Neuronal stem cell (in vitro differentiated cells): ENCODE measurements around the gene KAZN.

Experiments used
- DNase-seq: peaks from one replicate; pipeline ENCODE4 v3.0.0-alpha.2; 2013; ENCODE audit warnings: low spot score
- H2AFZ ChIP-seq: one replicate; pipeline ENCODE4 v1.6.1; 2013; ENCODE audit warnings: mild to moderate bottlenecking, low read length, inconsistent platforms
- H2AK5ac ChIP-seq: 2 replicates; pipeline ENCODE4 v1.6.1; 2013; ENCODE audit warnings: low read depth, mild to moderate bottlenecking, inconsistent platforms, low read length, moderate library complexity, mixed read lengths
- H2BK120ac ChIP-seq: 2 replicates; pipeline ENCODE4 v1.6.1; 2013; ENCODE audit warnings: low read depth, mild to moderate bottlenecking, inconsistent platforms, low read length, moderate library complexity, mixed read lengths
- H2BK12ac ChIP-seq: one replicate; pipeline ENCODE4 v1.6.1; 2013; ENCODE audit warnings: low read length, inconsistent platforms
- H2BK15ac ChIP-seq: 2 replicates; pipeline ENCODE4 v1.6.1; 2013; ENCODE audit warnings: mild to moderate bottlenecking, low read length, inconsistent platforms, mixed read lengths
- H2BK5ac ChIP-seq: one replicate; pipeline ENCODE4 v1.6.1; 2013; ENCODE audit warnings: inconsistent platforms, mild to moderate bottlenecking, low read length, moderate library complexity
- H3K14ac ChIP-seq: one replicate; pipeline ENCODE4 v1.6.1; 2013; ENCODE audit warnings: low read length, inconsistent platforms
- H3K18ac ChIP-seq: 2 replicates; pipeline ENCODE4 v1.6.1; 2013; ENCODE audit warnings: low read length, inconsistent platforms
- H3K23ac ChIP-seq: 2 replicates; pipeline ENCODE4 v1.6.1; 2013; ENCODE audit warnings: low read depth, mild to moderate bottlenecking, mixed read lengths, low read length, inconsistent platforms; ENCODE audit not compliant: poor library complexity
- H3K27ac ChIP-seq: replicated peaks from 3 replicates; pipeline ENCODE4 v1.5.1; 2013; ENCODE audit warnings: low read length, inconsistent platforms
- H3K27me3 ChIP-seq, 3 experiments: 2 replicates each; pipeline ENCODE4 v1.6.1; 2013; ENCODE audit warnings: low read length in 3 of 3, mild to moderate bottlenecking in 2 of 3, inconsistent platforms in 1 of 3, low read depth in 1 of 3, mixed read lengths in 1 of 3, moderate library complexity in 1 of 3; ENCODE audit not compliant: control insufficient read depth in 3 of 3, insufficient read depth in 3 of 3
- H3K36me3 ChIP-seq, 2 donors: replicated peaks in 1 of 2; 2 replicates each; pipeline ENCODE4 v1.6.1; 2013; ENCODE audit warnings: low read length in 2 of 2; ENCODE audit not compliant: control insufficient read depth in 2 of 2, insufficient read depth in 2 of 2
- H3K4ac ChIP-seq: 2 replicates; pipeline ENCODE4 v1.6.1; 2013; ENCODE audit warnings: inconsistent platforms, mild to moderate bottlenecking, low read length, moderate library complexity
- H3K4me1 ChIP-seq, 2 donors: 1 replicate in 1 of 2; 2 replicates in 1 of 2; pipeline ENCODE4 v1.6.1; 2013; ENCODE audit warnings: low read length in 2 of 2, low read depth in 1 of 2; ENCODE audit not compliant: control insufficient read depth in 2 of 2, insufficient read depth in 1 of 2
- H3K4me2 ChIP-seq: one replicate; pipeline ENCODE4 v1.6.1; 2013; ENCODE audit warnings: mild to moderate bottlenecking, low read length, inconsistent platforms; ENCODE audit not compliant: insufficient read depth, poor library complexity, severe bottlenecking
- H3K4me3 ChIP-seq, 2 donors: 2 replicates each; pipeline ENCODE4 v1.5.1; 2013; ENCODE audit warnings: low read length in 2 of 2, mild to moderate bottlenecking in 2 of 2, inconsistent platforms in 1 of 2, moderate library complexity in 1 of 2
- H3K79me1 ChIP-seq: one replicate; pipeline ENCODE4 v1.6.1; 2013; ENCODE audit warnings: low read depth, mild to moderate bottlenecking, inconsistent platforms, low read length, moderate library complexity
- H3K9ac ChIP-seq: one replicate; pipeline ENCODE4 v1.6.1; 2013; ENCODE audit warnings: mild to moderate bottlenecking, low read depth, low read length, inconsistent platforms; ENCODE audit not compliant: poor library complexity
- H3K9me3 ChIP-seq, 2 donors: replicated peaks in 1 of 2; 2 replicates each; pipeline versions ENCODE3 to v1.6.1; 2013; ENCODE audit warnings: low read length in 2 of 2, mild to moderate bottlenecking in 2 of 2, inconsistent platforms in 1 of 2, low read depth in 1 of 2, mixed read lengths in 1 of 2, moderate library complexity in 1 of 2; ENCODE audit not compliant: control insufficient read depth in 2 of 2, insufficient read depth in 1 of 2
- H4K8ac ChIP-seq: one replicate; pipeline ENCODE4 v1.6.1; 2013; ENCODE audit warnings: low read depth, mild to moderate bottlenecking, inconsistent platforms, low read length, moderate library complexity
- H4K91ac ChIP-seq: one replicate; pipeline ENCODE4 v1.6.1; 2013; ENCODE audit warnings: low read length, low read depth, mild to moderate bottlenecking, inconsistent platforms; ENCODE audit not compliant: poor library complexity
- WGBS, 2 donors: extraction: QIAGEN DNeasy Blood & Tissue Kit; methylation state at CpG; one replicate each; pipeline ENCODE4 v1.1.7; 2013; ENCODE audit warnings: missing lambda C conversion rate in 2 of 2, mixed read lengths in 1 of 2; ENCODE audit not compliant: insufficient read length in 2 of 2, insufficient replicate concordance in 1 of 2; ENCODE audit errors: extremely low coverage in 2 of 2; 5-methylcytosine and 5-hydroxymethylcytosine counted together

Gene KAZN

GRCh38 chr1:15012822-15013221 is 414.3 kb downstream of the KAZN start:
- no peak for DNase-seq
- peaks cover 2% of the 10 kb centered on the region for H3K79me1 ChIP-seq
- H2BK12ac ChIP-seq: no peak overlapping the region
- H2BK120ac ChIP-seq: no peak overlapping the region
- no peak overlapping the region for H4K91ac ChIP-seq
- WGBS, 2 donors: no CpG with 5 or more reads among the region's 8 CpGs
- H3K27me3 ChIP-seq: no peaks in the 10 kb centered on the region
- H2BK15ac ChIP-seq: no peak overlapping the region
- no peak overlapping the region for H3K4me2 ChIP-seq
- H3K23ac ChIP-seq: no peak overlapping the region
- H3K18ac ChIP-seq: no peak overlapping the region
- no peak overlapping the region for H2BK5ac ChIP-seq
- peaks cover 0 to 7% of the 10 kb centered on the region in 2 donors for H3K4me1 ChIP-seq
- no peak overlapping the region for H3K14ac ChIP-seq
- H4K8ac ChIP-seq: no peak overlapping the region
- H3K27ac ChIP-seq: no peak overlapping the region
- H3K36me3 ChIP-seq: peaks cover 2 to 5% of the 10 kb centered on the region in 2 donors
- no peak overlapping the region for H2AFZ ChIP-seq
- H3K4ac ChIP-seq: no peak overlapping the region
- H3K4me3 ChIP-seq: no peak overlapping the region
- no peak overlapping the region for H2AK5ac ChIP-seq
- H3K9me3 ChIP-seq: peaks cover 3 to 11% of the 10 kb centered on the region in 2 donors
- no peak overlapping the region for H3K9ac ChIP-seq

- no peak overlapping the region for H3K18ac ChIP-seq
- H3K23ac ChIP-seq: no peak overlapping the region
- H3K27me3 ChIP-seq: no peaks in the 10 kb centered on the region
- H4K91ac ChIP-seq: no peak overlapping the region
- WGBS, 2 donors: no CpG with 5 or more reads among the region's 8 CpGs
- H3K4me3 ChIP-seq: no peak overlapping the region
- H2BK120ac ChIP-seq: no peak overlapping the region
- no peak for DNase-seq
- no peak overlapping the region for H3K4me2 ChIP-seq
- no peak overlapping the region for H2AFZ ChIP-seq
- peaks cover 3 to 11% of the 10 kb centered on the region in 2 donors for H3K9me3 ChIP-seq
- no peak overlapping the region for H2BK5ac ChIP-seq
- H2AK5ac ChIP-seq: no peak overlapping the region
- no peak overlapping the region for H4K8ac ChIP-seq
- no peak overlapping the region for H2BK15ac ChIP-seq
- no peak overlapping the region for H3K27ac ChIP-seq
- peaks cover 0 to 7% of the 10 kb centered on the region in 2 donors for H3K4me1 ChIP-seq
- peaks cover 0 to 2% of the 10 kb centered on the region in 2 donors for H3K36me3 ChIP-seq
- H3K4ac ChIP-seq: no peak overlapping the region
- H3K9ac ChIP-seq: no peak overlapping the region
- peaks cover 2% of the 10 kb centered on the region for H3K79me1 ChIP-seq
- H2BK12ac ChIP-seq: no peak overlapping the region
- no peak overlapping the region for H3K14ac ChIP-seq
These were observed 415.3 kb downstream of the KAZN start for GRCh38 chr1:15013767-15014166.

- H3K18ac ChIP-seq: no peak overlapping the region
- WGBS, 2 donors: no CpG with 5 or more reads among the region's 10 CpGs
- H3K27me3 ChIP-seq: no peaks in the 10 kb centered on the region
- H4K8ac ChIP-seq: no peak overlapping the region
- peaks cover 2% of the 10 kb centered on the region for H3K79me1 ChIP-seq
- no peak overlapping the region for H3K4me2 ChIP-seq
- H3K14ac ChIP-seq: no peak overlapping the region
- H3K4me3 ChIP-seq: no peak overlapping the region
- no peak overlapping the region for H3K9ac ChIP-seq
- H2BK120ac ChIP-seq: no peak overlapping the region
- H3K9me3 ChIP-seq: peaks cover 0 to 5% of the 10 kb centered on the region in 2 donors
- no peak overlapping the region for H4K91ac ChIP-seq
- H3K4me1 ChIP-seq: peaks cover 0 to 5% of the 10 kb centered on the region in 2 donors
- H2BK5ac ChIP-seq: no peak overlapping the region
- no peak overlapping the region for H2BK12ac ChIP-seq
- no peak for DNase-seq
- H3K4ac ChIP-seq: no peak overlapping the region
- no peak overlapping the region for H2AFZ ChIP-seq
- no peak overlapping the region for H3K23ac ChIP-seq
- H2BK15ac ChIP-seq: no peak overlapping the region
- no peaks in the 10 kb centered on the region for H3K36me3 ChIP-seq
- H3K27ac ChIP-seq: no peak overlapping the region
- no peak overlapping the region for H2AK5ac ChIP-seq
These were observed 416.0 kb downstream of the KAZN start for GRCh38 chr1:15014516-15014915.

DNA sequence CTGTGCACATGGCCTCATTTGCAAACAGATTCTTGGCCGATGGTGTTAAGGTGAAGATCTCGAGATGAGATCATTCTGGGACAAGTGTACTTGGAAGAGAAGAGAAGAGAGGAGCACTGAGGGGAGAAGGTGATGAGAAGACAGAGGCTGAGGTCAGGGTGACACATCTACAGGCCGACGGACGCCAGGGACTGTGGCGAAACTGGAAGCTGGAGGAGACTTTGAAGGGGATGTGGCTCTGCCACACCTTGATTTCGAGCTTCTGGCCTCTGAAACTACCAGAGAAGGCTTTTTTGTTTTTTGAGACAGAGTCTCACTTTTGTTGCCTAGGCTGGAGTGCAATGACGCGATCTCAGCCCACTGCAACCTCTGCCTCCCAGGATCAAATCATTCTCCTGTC is 417.5 kb downstream of the KAZN start:
- Histone ChIP-seq H3K27me3 (no peaks in the 10 kb centered on the region), H3K27ac (no peak overlapping the region), H3K9ac (no peak overlapping the region), H3K4me2 (no peak overlapping the region), H4K91ac (no peak overlapping the region), H3K23ac (no peak overlapping the region), H3K4me3 (no peak overlapping the region), H4K8ac (no peak overlapping the region), H3K18ac (no peak overlapping the region), H3K9me3 (no peaks in the 10 kb centered on the region), H2BK12ac (no peak overlapping the region), H3K36me3 (peaks cover 0 to 4% of the 10 kb centered on the region in 2 donors), H2AK5ac (no peak overlapping the region), H3K79me1 (peaks cover 2% of the 10 kb centered on the region), H2BK120ac (no peak overlapping the region), H2AFZ (no peak overlapping the region), H2BK15ac (no peak overlapping the region), H3K14ac (no peak overlapping the region), H2BK5ac (no peak overlapping the region), H3K4ac (no peak overlapping the region), H3K4me1 (peaks cover 0 to 5% of the 10 kb centered on the region in 2 donors)
- DNase-seq: no peak
- no CpG with 5 or more reads among the region's 9 CpGs for WGBS, 2 donors
